Keratinocyte (primary cell): ENCODE results near the gene C17orf114.

Experiments
- CTCF ChIP-seq, 3 experiments: IDR thresholded peaks in 1 of 3; conservative IDR thresholded peaks in 1 of 3; optimal IDR thresholded peaks in 1 of 3; 2 replicates in 2 of 3; 3 replicates in 1 of 3; pipeline versions ENCODE3 to v1.5.1; 2011; ENCODE audit warnings: low read length in 3 of 3, mild to moderate bottlenecking in 3 of 3, moderate library complexity in 2 of 3, control low read depth in 1 of 3, inconsistent platforms in 1 of 3; ENCODE audit not compliant: insufficient read depth in 2 of 3; ENCODE audit errors: extremely low read depth in 1 of 3
- EZH2 ChIP-seq: IDR thresholded peaks from one replicate; pipeline ENCODE4 v1.6.1; 2012; ENCODE audit warnings: inconsistent platforms, mild to moderate bottlenecking, low read length, moderate library complexity

- TF ChIP-seq CTCF (optimal IDR thresholded peaks at IDR 0.05 in 1 of 3, IDR thresholded peaks at IDR 0.05 in 1 of 3, conservative IDR thresholded peaks at IDR 0.05 in 1 of 3; ENCODE audit: extremely low read depth in 1 of 3, insufficient read depth in 2 of 3, low read length in 3 of 3) (no peak), EZH2 (no peak)
Measured at GRCh38 chr17:4772235-4772613, 29.9 kb downstream of the C17orf114 start.
